ENCODE results near the gene ACY1.

ACY1 gene

DNA sequence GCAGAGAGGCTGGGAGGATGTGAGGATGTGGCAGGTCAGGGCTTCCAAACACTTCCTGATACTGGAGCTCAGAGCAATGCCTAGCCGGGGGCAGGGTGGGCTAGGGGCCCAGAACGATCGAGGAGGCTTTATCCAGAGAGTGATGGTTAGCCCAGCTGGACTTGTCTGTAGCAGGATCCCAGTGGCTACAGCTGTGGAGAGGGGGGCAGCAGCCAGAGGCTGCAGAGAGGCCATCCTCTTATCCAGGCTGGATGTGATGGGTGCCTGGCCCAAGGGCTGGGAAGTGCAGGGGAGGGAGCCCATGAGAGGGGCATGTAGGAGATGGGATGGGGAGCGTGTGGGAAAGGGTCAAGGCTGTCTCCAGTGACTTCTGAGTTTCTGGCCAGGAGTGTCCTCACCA lies 36.5 kb upstream of the ACY1 start:
- no peak for DNase-seq

DNA sequence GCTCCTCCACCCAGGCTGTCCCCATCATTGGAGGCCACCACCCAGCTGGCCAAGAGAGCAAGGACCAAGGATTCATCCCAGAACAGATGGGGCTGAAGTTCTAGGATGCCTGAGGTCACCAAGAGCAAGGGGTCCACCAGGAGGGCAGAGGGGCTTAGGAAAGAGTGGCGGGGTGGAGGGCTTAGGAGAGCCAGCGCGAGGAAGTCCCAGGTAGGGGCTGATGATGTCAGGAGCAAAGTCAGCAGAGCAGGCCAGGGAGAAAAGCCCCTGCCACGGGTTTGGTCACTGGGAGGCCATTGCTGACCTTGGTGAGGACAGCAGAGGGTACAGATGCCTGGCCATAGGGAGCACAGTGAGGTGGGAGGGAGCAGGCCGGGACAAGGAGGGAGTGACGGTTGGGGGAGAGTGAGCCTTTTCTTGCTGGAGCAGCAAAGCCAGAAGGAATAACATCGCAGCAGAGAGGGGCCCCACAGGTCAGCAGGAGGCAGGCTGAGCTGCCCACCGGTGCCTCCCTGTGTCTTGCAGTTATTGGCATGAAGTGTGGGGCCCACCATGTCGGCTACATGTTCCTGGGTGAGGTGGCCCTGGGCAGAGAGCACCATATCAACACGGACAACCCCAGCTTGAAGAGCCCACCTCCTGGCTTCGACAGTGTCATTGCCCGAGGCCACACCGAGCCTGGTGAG lies 36.0 kb upstream of the ACY1 start:
- no peak for DNase-seq

DNA sequence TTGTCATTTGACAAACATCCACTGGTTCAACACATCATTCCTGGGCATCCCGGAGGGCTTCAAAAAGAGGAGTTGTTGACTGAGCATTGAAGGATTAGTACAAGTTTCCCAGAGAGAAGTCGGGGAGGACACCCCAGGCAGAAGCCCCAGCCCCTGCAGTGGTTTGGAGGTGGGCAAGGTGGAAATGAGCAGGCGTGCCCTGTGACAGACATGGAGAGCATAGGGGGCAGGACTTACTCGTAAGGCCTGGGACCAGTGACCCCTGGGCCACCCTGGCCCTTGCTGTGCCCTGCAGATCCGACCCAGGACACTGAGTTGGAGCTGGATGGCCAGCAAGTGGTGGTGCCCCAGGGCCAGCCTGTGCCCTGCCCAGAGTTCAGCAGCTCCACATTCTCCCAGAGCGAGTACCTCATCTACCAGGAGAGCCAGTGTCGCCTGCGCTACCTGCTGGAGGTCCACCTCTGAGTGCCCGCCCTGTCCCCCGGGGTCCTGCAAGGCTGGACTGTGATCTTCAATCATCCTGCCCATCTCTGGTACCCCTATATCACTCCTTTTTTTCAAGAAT lies 35.2 kb upstream of the ACY1 start:
- no peak for DNase-seq

DNA sequence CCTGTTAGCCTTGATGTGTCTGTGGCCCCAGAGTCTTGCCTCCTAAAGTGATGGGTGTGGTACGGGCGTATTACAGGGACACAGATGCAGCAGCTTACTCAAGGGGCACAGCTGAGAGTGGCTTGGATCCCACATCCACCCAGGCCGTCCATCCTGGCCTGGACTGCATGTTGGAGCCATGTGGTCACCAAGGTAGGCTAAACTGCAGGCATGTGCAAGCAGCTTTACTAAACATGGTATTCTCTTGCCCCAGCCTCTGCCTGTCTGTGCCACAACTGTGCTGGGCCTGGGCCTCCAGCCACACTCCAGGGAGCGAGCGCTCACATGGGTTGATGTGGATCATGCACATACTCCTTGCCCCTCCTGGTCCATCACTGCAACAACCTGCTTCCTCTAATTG lies 34.2 kb upstream of the ACY1 start:
- DNase-seq, result no peak

DNA sequence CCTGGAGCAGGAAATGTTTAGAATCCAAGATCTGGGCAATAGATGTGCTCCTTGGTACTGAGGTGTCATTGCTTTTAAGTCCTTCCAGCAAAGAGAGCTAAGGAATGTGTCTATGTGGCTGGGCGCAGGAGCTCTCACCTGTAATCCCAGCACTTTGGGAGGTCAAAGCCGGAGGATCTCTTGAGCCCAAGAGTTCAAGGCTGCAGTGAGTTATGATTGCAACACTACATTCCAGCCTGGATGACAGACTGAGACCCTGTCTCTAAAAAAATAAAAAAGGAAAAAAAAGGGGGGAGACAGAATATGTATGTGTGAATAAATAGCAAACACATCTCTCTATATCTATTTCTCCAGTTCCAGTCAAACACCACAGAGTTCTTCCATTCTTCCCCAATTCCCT lies 32.4 kb upstream of the ACY1 start:
- DNase-seq, result no peak

DNA sequence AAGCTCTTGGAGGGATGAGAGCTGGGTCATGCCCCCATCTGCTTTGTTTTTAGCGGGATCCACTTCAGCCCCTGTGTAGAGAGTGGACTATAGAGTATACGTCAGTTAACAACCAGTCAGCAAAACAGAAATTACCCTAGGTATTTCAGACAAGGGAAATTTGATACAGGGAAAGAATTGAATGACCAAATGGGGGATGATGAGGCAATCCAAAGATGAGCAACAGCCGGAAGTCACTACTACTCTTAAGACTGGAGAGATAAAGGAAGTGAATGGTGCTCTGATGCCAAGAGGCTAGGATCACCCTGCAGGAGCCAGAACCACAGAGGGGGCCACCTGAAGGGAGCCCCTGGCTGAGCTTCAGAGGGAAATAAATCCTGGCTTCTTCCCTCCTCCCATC lies 29.9 kb upstream of the ACY1 start:
- no peak for DNase-seq

DNA sequence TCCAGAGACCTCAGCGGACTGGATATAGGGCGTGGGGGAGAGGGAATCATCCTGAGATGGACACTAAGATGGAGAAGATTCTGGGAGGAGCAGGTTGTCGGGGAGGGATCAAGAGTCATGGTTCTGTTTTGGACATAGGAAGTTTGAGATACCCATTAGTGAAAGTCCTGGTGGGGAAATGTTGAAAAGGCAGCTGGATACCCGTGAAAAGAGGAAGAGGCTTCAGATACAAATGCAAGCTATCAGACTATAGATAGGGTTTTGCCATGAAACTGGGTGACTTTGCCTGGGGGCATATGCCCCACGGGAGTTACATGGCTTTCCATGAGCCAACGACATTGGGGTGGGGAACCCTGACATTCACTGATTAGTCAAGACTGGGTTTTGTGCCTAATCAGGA lies 29.2 kb upstream of the ACY1 start:
- DNase-seq, result no peak

DNA sequence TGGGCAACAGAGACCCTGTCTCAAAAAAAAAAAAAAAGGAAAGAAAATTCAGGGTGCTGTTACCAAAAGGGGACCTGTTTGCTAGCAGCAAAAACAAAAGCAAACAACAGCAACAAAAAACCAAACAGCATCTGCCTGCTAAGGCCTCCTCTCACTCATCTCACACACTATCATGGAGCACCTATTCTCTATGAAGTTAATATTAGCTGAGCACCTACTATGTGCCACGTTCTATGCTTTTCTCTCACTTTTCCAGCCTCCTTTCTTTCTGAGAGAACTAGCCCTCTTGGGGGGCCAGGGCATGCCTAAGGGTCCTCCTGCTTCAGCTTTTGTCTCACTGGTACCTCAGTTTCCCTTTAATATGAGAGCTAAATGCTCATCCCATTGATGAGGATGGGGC lies 28.6 kb upstream of the ACY1 start:
- no peak for DNase-seq

DNA sequence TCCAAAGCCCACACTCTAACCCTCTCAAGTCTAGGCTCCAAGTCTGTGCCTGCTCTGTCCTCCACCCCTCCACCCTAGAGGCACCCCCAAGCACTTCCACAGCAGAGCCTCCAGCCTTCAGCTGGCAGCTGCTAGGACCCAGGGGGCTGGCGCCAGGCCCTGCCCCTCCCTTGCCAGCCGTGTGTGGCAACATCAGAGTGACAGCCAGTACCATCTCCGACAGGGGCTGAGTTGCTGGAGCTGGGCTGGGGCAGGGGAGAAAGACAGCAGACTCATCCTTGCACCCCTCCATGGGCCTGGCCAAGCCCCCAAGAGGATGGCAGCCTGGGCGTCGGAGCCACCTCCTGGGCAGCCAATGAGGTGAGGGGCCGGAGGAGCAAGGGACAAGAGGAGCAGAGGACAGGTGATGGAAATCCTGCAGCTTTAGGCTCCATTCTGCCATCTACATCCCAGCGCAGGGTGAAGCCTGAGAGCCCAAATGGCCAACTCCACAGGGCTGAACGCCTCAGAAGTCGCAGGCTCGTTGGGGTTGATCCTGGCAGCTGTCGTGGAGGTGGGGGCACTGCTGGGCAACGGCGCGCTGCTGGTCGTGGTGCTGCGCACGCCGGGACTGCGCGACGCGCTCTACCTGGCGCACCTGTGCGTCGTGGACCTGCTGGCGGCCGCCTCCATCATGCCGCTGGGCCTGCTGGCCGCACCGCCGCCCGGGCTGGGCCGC lies 28.0 kb upstream of the ACY1 start, which contains the start of gene GPR62:
Gene GPR62, plus strand, starts transcription at position 207 of the 718 bp plus-strand sequence. Its CDS starts 272 bp downstream, at position 479.
- DNase-seq, result no peak

DNA sequence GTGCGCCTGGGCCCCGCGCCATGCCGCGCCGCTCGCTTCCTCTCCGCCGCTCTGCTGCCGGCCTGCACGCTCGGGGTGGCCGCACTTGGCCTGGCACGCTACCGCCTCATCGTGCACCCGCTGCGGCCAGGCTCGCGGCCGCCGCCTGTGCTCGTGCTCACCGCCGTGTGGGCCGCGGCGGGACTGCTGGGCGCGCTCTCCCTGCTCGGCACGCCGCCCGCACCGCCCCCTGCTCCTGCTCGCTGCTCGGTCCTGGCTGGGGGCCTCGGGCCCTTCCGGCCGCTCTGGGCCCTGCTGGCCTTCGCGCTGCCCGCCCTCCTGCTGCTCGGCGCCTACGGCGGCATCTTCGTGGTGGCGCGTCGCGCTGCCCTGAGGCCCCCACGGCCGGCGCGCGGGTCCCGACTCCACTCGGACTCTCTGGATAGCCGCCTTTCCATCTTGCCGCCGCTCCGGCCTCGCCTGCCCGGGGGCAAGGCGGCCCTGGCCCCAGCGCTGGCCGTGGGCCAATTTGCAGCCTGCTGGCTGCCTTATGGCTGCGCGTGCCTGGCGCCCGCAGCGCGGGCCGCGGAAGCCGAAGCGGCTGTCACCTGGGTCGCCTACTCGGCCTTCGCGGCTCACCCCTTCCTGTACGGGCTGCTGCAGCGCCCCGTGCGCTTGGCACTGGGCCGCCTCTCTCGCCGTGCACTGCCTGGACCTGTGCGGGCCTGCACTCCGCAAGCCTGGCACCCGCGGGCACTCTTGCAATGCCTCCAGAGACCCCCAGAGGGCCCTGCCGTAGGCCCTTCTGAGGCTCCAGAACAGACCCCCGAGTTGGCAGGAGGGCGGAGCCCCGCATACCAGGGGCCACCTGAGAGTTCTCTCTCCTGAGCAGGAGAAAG lies 27.2 kb upstream of the ACY1 start:
- DNase-seq, result peak; percentile 64

DNA sequence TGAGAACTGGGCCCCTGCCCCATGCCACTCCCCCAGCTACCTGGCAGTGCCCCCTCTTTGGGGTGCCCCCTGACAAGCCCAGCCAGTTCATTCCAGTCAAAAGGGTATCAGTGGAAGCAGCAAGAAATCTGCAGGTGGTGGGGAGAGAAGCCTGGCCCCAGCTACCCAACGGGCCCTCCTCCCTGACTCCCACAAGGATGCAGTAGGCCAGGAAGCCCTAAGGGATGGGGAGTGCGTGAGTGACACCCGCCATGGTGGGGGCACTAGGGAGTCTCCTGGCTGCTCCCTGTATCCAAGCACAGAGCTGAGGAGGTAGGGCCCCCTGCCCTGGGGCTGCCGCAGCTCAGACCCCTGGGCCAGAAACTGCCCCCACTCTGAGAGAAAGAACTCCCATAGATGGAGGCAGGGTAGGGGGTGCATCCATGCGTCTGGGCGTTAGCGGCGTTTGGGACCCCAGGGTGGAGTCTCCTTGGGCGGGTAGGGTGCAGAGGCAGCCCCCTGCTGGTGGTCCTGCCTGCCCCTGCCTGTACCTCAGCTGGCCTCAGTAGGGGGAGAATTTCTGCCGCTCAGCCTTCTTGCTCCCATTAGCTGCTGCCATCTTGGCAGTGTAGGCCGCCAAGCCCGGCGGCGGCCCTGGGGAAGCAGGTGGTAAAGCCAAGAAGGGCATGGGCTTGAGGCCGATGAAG lies 25.7 kb upstream of the ACY1 start:
- DNase-seq, result no peak

DNA sequence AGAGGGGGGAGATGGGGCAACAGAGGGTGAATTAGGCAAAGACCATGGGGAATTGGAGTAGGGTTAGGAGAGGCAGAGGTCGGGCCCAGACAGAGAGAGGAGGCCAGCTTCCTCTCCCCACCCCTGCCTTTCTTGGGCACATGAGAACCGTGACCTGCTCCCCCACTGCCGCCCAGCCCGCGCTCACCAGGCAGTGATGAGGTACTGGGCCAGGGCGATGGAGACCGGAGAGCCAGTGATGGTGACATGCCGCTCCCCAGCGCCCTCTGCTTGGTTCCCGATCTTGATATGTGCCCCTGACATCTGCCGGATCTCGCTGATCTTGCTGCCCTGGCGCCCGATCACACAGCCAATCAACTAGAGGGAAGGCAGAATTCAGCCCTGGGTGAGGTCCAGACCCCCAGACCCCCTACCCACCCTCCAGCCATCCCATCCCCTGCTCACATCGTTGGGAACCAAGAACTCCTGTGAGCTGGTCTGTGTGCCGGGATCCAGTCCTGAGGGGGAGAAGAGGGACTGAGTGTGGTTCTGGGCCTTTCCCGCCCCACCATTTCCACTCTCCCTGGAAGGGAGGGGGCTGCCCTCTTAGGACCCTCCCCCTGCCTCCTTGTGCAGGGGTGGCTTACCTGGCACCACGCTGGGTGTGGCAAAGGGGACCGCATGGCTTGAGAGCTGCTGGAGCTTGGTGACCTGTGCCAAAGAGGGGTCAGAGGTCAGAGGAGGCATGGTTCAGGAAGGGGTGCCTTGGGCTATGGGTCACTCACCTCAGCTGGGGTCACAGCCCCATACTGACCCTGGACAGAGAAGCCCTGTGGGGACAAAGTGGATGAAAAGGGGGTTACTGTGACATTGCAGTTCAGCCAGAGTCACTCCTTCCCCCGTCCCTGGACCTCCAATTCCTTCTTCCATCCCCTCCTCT lies 24.5 kb upstream of the ACY1 start:
- no peak for DNase-seq

DNA sequence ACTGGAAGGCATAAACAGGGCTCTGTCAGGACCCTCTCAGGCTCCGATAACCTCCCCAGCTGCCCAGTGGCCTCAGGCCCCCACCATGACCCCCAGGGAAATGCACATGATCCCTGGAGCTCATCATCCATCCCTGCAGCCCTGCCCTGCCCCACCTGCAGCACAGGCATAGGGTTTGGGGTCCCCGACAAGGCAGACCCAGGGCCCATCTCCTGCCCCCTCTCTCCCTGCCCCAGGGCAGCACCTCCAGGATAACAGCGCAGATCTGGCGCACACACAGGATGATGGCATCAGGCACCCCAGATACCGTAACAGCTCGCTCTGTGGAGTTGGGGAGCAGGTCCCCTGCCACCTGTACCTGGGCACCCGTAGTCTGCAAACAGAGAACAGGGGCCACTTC lies 23.7 kb upstream of the ACY1 start:
- no peak for DNase-seq

DNA sequence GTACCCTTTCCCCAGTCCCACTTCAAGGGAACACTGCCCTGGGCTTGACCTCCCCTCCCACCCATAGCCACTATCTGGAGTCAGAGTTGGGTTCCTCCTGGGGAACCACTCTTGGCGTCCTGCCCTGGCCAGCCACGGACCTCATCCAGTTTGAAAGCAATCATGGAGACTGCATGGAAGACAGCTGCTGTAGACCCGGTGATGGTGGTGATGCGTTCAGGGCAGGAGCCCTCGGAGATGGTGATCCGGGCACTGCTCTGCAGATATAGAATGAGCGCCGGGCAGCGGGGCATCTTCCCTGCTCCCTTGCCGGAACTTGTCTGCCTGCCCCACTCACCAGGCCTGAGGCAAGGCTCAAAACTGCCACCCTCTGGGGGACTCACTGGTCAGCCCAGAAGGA lies 22.9 kb upstream of the ACY1 start:
- no peak for DNase-seq

DNA sequence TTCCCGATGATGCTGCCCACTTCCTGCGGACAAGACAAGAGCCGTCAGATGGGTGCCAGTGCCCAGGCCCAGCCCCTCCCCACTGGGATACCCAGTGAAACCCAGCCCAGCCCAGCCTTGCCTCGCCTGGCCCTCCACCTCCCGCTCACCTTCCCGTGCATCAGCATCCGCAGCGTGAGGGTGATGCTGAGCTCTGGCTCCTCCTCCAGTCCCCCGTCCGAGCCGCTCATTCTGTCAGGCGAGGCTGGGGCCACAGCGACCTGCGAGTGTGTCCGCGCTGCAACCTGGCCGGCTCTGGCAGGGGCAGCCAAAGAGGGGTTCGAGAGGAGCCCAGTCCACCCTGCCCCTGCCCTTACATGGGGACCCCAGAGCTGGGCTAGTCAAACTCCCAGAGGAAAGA lies 22.3 kb upstream of the ACY1 start:
- DNase-seq, result no peak

DNA sequence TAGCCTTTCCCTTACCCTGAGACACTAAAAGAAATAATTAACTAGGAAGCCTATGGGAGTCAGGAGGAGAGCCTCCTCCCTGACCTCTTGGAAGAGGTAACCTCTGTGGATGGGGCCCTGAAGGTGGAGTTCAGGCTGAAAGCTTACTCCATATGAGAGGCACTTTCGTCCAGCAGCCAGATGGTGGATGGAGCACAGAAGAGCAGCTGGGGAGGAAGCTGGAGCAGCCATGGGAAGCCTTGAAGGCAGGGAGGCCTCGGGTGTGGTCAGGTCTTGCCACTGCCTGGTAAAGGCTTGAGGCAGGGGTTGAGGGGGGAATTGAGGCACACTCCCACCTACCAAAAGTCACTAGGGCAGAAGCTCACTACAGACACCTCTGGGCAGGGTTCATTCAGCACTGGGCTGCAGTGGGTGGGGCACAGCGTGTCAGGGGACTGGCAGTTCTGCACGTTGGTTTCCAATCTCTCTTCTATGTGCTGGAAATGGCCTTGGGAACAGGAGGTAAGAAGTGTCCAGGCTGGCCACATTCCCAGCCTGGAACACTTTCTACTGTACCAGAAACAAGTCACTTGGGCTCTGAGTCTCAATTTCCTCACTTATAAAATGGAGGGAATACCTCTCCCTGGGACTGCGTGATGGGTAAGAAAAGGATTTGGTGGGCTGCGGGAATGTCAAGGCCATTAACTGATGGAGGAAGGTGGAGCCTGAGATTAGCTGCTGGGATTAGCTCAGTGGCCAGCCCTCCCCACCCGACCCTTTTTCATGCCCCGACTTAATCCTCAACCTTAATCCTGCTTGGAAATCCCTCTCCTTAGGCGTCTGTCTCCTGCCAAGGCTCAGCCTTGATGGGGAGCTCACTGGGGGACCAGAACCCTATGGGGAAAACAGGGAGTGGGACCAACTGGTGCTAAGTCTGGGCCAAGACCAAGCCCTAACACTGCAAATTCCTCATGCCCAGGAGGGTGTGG lies 21.4 kb upstream of the ACY1 start:
- DNase-seq, result no peak

DNA sequence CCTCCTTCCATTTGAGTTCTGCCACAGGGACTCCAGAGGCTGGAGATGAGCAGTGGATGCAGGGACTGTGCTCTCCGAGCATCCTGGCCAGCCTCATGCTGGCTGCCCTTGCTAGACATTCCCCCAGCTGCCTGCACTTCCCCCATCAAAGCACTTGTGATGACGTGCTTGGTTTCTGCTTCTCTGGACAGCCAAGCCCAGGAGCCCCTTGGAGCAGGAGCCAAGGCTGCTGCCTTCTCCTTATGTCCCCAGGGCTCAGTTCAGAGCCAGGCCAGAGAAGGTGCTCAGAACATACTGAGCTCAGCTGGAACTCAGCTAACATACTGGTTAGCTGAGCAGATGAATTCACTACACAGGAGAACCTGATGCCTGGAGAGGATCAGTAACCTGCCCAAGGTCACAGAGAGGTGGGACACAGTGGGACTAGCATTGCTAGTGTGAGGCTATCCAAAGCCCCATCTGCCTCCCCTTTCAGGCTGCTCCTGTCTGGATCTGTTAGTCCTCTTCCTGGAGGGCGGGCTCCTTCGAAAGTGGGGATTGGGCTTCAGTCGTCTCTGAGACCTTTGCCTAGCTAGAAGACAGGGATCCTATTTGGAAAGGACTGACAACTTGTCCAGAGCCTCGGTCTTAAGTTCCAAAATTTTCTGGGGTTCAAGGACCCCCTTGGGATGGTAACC lies 20.3 kb upstream of the ACY1 start:
- no peak for DNase-seq

DNA sequence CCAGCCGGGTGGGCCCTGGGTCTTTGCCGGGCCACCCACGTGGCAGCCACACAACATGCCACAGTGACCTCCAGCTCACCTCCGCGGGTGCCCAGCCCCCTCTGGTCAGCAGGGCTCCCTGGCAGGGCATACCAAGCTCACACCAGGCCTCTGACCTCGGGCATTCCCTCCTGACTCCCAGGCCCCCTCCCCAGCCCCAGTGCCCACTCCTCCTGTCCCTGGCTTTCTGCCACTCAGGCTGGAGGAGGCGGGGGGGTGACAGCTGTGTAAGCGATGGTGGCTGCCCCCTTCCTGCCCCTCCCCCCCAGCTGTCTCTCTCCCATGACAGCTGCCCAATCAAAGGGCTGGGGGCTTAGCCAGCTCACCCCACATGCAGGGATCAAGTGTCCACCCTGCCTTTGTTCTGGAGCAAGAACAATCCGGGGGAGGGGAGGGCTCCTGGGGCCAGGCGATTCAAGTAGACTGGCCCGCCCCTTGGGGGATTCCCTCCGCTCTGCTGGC lies 19.3 kb upstream of the ACY1 start:
- DNase-seq, result no peak

DNA sequence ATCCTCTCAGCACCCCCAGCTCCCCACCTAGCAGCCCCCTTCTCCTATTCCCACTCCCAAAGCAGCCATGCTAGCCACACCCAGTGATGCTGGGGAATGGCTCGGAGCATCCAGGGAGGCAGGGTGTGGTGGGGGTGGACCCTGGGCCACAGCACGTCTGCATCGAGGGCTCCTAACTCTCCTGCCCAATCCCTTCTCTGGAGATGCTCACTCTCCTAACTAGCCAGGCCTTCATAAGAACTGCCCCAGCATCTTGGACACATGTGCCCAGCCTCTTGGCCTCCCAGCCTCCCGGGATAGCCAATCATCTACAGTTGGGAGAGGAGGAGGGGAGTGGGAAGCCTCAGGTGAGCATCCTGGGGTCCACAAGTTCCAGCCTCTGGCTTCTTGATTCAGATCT lies 18.8 kb upstream of the ACY1 start:
- no peak for DNase-seq

DNA sequence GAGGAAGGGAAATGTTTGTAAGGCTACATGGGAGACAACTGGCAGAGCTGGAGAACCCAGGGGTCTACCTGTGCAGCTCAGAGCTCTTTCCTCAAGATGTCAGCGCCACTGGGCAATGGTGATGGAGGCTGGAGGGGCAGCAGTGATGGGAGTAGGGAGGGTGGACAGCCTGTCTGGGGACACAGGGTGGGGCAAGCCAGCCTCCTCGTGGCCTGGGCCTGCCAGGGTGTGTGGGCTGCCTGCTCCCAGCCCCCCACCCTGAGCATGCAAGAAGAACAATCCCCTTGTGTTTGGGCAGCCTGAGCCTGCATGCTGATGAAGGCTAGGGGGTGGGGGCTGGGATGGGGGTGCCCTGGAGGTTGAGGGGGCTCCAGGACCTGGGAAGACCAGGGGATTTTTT lies 17.3 kb upstream of the ACY1 start:
- no peak for DNase-seq

Data from NCI-H2171 (cell line).